ENCODE measurements around the gene ZFAND6.

- TF ChIP-seq CTCF (IDR thresholded peaks at IDR 0.05) (no peak), POLR2A (IDR thresholded peaks at IDR 0.05) (no peak)
These were observed 104.4 kb downstream of the ZFAND6 start for GRCh38 chr15:80163897-80164296.
